GM12892 (cell line): ENCODE results near the gene PITPNM2.

Source experiments
- DNase-seq: peaks from one replicate; pipeline ENCODE4 v3.0.0; 2011; ENCODE audit not compliant: insufficient read length
- FAIRE-seq: peaks from 2 replicates; lab custom pipeline; 2011; peaks lifted over from hg19 to GRCh38; lab: Jason Lieb, UNC
- POLR2A ChIP-seq: IDR thresholded peaks from 2 replicates; pipeline ENCODE4 v1.6.1; 2011; ENCODE audit warnings: low read depth, low read length, control low read depth
- POLR2AphosphoS5 ChIP-seq: IDR thresholded peaks from 2 replicates; pipeline ENCODE4 v1.6.1; 2011; ENCODE audit warnings: low read depth, low read length, control low read depth
- TAF1 ChIP-seq: IDR thresholded peaks from 2 replicates; pipeline ENCODE4 v1.6.1; 2011; ENCODE audit warnings: low read depth, mild to moderate bottlenecking, control low read depth, low read length, borderline replicate concordance

PITPNM2 gene

DNA sequence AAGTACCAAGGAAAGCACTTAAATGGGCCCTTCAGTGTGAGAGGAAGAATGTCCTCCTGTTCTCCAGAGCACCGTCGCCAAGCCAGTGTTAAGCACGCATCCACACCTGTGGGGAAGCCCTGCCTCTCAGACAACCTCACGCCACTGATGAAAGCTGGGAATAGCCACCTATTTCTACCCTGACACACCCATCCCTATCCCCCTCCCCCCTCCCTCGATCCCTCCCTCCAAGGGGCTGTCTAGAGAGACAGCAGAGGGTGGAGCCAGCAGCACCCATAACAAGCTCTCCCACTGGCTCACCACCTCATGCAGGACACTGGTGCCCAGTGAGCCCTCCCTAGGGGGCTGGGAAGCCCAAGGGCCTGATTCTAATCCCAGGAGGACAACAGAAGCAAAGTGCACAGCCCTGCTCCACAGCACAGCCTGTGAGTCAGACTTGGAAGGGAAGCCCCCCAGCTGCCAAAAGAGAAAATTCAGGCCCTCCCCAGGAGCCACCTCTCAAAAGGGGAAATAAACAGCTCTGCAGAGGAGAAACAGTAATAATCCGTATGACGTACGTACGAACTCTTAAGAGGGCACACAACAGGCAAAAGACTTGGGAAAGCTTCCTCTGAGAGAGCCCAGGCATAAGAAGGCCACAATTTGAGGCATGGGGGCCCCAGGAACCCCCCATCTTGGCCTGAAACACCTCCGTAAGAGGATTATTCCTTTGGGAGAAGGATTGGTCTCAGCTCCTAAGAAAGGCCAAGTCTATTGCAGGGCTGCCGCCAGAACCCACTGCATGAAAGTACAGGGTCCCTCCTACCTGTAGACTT, 7.8 kb downstream of the PITPNM2 start:
- TF ChIP-seq POLR2A (no peak), POLR2AphosphoS5 (no peak), TAF1 (no peak)
- FAIRE-seq (no peak), DNase-seq (no peak)

- TF ChIP-seq POLR2A (no peak), TAF1 (no peak), POLR2AphosphoS5 (no peak)
- DNase-seq (no peak), FAIRE-seq (no peak)
Observed at GRCh38 chr12:123142518-123142840, 8.4 kb downstream of the PITPNM2 start.

GRCh38 chr12:123141615-123142517, 9.0 kb downstream of the PITPNM2 start:
- DNase-seq (no peak), FAIRE-seq (no peak)
- TF ChIP-seq POLR2A: no peak

DNA sequence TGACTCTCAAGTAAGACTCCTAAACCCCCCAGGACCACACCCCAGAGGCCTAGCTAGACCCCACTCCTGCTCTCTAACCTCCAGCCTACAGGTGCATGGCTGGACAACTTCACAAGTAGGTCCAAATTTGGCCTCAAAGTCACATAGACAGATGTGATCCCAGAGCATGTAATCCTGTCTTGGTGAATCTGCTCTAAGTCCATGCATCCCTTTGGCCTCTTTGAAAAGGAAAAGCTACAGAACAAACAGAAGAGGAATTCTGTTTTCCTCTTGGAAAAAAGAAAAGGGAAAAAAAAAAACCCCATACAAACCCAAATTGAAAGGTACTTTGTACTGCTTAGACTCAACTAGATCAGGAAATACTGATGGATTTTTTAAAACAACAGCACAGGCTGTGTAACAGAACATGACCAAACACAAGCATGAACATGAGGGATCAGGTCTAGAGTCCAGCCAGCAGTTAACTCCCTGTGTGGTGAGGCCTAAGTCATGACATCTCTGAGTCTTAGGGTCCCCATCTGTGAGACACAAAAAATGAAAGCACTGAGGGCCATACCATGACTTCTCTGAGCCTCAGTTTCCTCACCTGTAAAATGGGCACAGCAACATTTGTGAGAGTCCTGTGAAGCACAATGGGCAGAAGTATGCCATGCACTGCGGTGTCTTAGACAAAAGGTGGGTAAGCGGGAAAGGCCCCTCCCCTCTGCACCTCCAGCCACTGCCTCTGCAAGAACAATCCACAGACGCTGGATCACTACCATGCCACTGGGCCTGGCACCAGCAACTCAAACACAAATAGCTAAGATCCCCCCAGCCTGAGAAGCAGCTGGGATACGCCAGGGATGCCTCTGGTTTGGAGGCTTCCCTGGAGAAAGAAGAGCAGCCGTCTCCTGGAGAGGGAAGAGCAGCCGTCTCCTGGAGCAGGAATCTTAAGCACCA, 9.9 kb downstream of the PITPNM2 start:
- TF ChIP-seq POLR2A: no peak
- no peak for TF ChIP-seq POLR2AphosphoS5
- no peak for TF ChIP-seq TAF1
- no peak for FAIRE-seq
- DNase-seq: no peak

DNA sequence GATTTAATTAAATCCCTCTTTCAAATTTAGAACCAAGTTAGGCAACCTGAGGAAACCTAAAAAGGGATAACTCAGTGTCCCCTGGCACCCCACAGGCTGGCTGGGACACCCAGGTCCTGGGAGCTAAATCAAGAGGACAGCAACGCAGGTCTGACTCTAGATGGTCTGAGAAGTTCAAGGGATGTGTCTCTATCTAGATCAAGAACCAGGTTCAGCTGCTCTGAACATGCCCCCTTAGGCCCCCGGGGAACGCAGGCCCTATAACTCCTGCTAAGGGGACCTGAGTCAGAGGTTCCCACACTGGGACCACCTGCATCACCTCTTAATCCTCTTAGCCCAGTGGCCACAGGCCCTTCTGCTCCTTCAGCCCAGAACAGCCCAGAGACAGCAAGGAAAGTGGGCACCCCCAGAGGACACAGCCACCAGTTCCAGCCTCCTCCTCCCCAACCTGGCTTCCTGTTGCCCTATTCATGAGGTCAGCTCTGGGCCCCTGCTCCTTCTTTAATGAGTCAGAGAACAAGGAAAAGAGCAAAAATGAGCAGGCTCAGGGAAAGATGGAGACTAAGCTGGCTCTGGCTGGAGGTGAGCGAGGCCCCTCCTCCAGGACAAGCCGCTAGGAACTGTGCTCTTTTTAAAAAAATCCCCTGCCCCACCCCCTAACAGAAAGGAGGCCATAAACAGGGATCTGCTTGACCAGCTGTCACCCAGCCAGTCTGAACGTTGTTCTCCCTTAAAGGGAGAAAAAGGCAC, 10.8 kb downstream of the PITPNM2 start:
- DNase-seq: no peak

GRCh38 chr12:123135688-123136087, 15.2 kb downstream of the PITPNM2 start:
- DNase-seq (no peak), FAIRE-seq (no peak)
- TF ChIP-seq POLR2A (no peak), POLR2AphosphoS5 (no peak), TAF1 (no peak)

More for the DNA sequence above, 10.8 kb downstream of the PITPNM2 start:
- FAIRE-seq: no peak
- TF ChIP-seq POLR2A (no peak), POLR2AphosphoS5 (no peak), TAF1 (no peak)

DNA sequence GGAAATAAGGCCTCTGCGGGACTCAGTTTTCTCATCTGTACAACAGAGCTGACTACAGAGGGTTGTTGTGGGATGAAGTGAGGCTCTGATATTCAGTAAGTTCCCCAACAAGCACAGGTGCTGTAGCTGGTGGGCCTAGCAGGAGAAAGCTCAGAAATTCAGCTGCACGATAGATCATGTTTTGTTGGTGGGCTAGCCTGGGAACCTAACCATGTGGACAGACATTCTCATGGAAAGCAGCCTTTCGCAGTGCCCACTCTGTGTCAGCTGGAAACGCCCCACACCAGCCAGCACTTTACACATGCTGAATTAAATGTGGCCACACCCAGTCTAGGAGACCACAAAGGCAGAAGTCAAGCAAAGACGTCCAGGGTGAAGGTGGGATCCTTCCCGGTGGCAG, 16.1 kb downstream of the PITPNM2 start:
- DNase-seq: no peak
- no peak for TF ChIP-seq POLR2A
- no peak for TF ChIP-seq TAF1
- no peak for TF ChIP-seq POLR2AphosphoS5
- no peak for FAIRE-seq

DNA sequence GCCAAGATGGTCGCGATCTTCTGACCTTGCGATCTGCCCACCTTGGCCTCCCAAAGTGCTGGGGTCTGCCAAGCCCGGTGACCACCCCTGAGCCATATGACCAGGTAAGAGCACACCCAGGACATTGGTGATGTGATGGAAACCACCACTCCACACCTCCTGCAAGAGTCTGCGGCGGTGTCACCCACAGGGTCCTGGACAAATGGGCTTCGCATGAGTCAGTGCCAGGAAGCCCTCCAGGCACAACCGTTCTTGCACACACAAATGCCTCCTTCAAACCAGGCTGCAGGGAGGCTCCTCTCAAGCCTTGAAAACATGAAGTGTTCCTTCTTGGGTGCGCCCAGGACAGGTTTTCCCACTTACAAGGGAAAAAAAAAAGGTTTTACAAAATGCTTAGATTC, 16.6 kb downstream of the PITPNM2 start:
- no peak for FAIRE-seq
- TF ChIP-seq POLR2AphosphoS5 (no peak), POLR2A (no peak), TAF1 (no peak)
- DNase-seq: no peak

- TF ChIP-seq TAF1 (no peak), POLR2AphosphoS5 (no peak), POLR2A (no peak)
- DNase-seq: no peak
- FAIRE-seq: no peak
Observed at GRCh38 chr12:123133701-123134100, 17.2 kb downstream of the PITPNM2 start.

GRCh38 chr12:123132951-123133619, 17.8 kb downstream of the PITPNM2 start:
- no peak for TF ChIP-seq TAF1
- no peak for TF ChIP-seq POLR2AphosphoS5
- TF ChIP-seq POLR2A: no peak
- DNase-seq: no peak

More at GRCh38 chr12:123132951-123133619, 17.8 kb downstream of the PITPNM2 start:
- no peak for FAIRE-seq
